Measurements from ENCODE around the gene B4GALT2. TPM values are rescaled to one million over a fixed set of nuclear protein-coding genes. Genes with fewer than 3 reads are reported as not detected.

The B4GALT2 gene
- total and polyA plus RNA-seq, 10 of the 15 experiments (the other 5 are each of a cell fraction or from before 2014, with no cell fraction given), result 0.98 to 61.0 (median 23.4) TPM

GRCh38 chr1:43945674-43946235, 33.3 kb upstream of the B4GALT2 start:
- ChIA-PET CTCF (interaction anchor here (0.6 to 10.4 kb wide), 26 partner anchors 8 to 707 kb away, joined by 3 to 167 read pairs (median 4); partner anchors contain the start of genes ARTN, DPH2, PTPRF and ST3GAL3), SMC1A (ENCODE audit: uncharacterized antibody, unreplicated experiment) (interaction anchor here (0.6 to 7.2 kb wide), 19 partner anchors 12 to 413 kb away, joined by 3 to 100 read pairs (median 4); partner anchors contain the start of genes ARTN, ATP6V0B and KDM4A), RAD21 (ENCODE audit: unreplicated experiment) (interaction anchor here (0.8 to 5.8 kb wide), 16 partner anchors 10 to 706 kb away, joined by 3 to 78 read pairs (median 4); partner anchors contain the start of genes ARTN, KDM4A and ST3GAL3), POLR2A (interaction anchor here (0.7 to 1.6 kb wide), 8 partner anchors 11 to 294 kb away, joined by 3 to 10 read pairs (median 3); partner anchors contain the start of gene ATP6V0B)
- in situ Hi-C loops (cut with MboI), result no loop called here
- TF ChIP-seq EED (IDR thresholded peaks at IDR 0.05; ENCODE audit: low read depth), result no peak
- TF ChIP-seq RCOR1 (conservative IDR thresholded peaks at IDR 0.05; ENCODE audit: low read depth, low read length), result no peak
- TF ChIP-seq ASH2L (IDR thresholded peaks at IDR 0.05; ENCODE audit: borderline replicate concordance, low read depth), result no peak
- no peak for TF ChIP-seq ESRRA (IDR thresholded peaks at IDR 0.05; ENCODE audit: low read length)
- no peak for TF ChIP-seq BMI1 (IDR thresholded peaks at IDR 0.05; ENCODE audit: borderline replicate concordance)
- TF ChIP-seq ATF7 (IDR thresholded peaks at IDR 0.05; ENCODE audit: low read depth), result no peak
- TF ChIP-seq BCL3 (IDR thresholded peaks at IDR 0.05; ENCODE audit: borderline replicate concordance, insufficient read depth, low read depth, low read length, poor library complexity, severe bottlenecking), result no peak
- no peak for TF ChIP-seq HDGF (IDR thresholded peaks at IDR 0.05)
- no peak for TF ChIP-seq CREB1 (IDR thresholded peaks at IDR 0.05; ENCODE audit: low read depth)
- TF ChIP-seq RUNX3 (IDR thresholded peaks at IDR 0.05; ENCODE audit: low read length), result no peak; the same call in 1 of the 2 replicates
- no peak for TF ChIP-seq E2F8 (IDR thresholded peaks at IDR 0.05; ENCODE audit: low read depth, partially characterized antibody)
- no peak for TF ChIP-seq KLF5 (IDR thresholded peaks at IDR 0.05; ENCODE audit: partially characterized antibody)
- TF ChIP-seq ZNF24 (IDR thresholded peaks at IDR 0.05), result no peak
- no peak for TF ChIP-seq BHLHE40 (IDR thresholded peaks at IDR 0.05; ENCODE audit: borderline replicate concordance in 1 of 2, low read depth in 2 of 2, low read length in 1 of 2)
- no peak for TF ChIP-seq ZNF274 (IDR thresholded peaks at IDR 0.05; ENCODE audit: insufficient read depth, insufficient read length)
- TF ChIP-seq SP1 (IDR thresholded peaks at IDR 0.05; ENCODE audit: low read depth, low read length), result no peak
- no peak for TF ChIP-seq E2F4 (IDR thresholded peaks at IDR 0.05; ENCODE audit: low read depth, low read length)
- TF ChIP-seq FOXK2 (IDR thresholded peaks at IDR 0.05), result no peak
- no peak for TF ChIP-seq ELK1 (IDR thresholded peaks at IDR 0.05; ENCODE audit: low read depth, low read length)
- Histone ChIP-seq H3K9ac (ENCODE audit: control insufficient read depth, insufficient read depth, low read length) (peak overlapping the region; percentile 85), H3K4me1 (ENCODE audit: control insufficient read depth, insufficient read depth, low read length) (peaks cover 10% of the 10 kb centered on the region), H3K4me2 (ENCODE audit: control insufficient read depth, insufficient read depth) (peak overlapping the region; percentile 95), H3K27ac (ENCODE audit: control insufficient read depth, insufficient read depth) (peak overlapping the region; percentile 93), H2AFZ (ENCODE audit: control insufficient read depth, low read depth, low read length) (peak overlapping the region; percentile 94), H3K27me3 (replicated peaks in 1 of 2; ENCODE audit: control insufficient read depth in 2 of 2, insufficient read depth in 2 of 2, low read length in 1 of 2) (no peaks in the 10 kb centered on the region), H4K20me1 (ENCODE audit: control insufficient read depth, insufficient read depth) (no peaks in the 10 kb centered on the region), H3K4me3 (peak overlapping the region; percentile 96), H3K36me3 (ENCODE audit: control insufficient read depth in 2 of 2, insufficient read depth in 2 of 2, low read length in 1 of 2) (0 out of 4 replicates have a peak, but pooled peaks cover 0 to 3% of the 10 kb centered on the region in 2 experiments), H3K9me3 (replicated peaks; ENCODE audit: control insufficient read depth, insufficient read depth, low read length) (no peaks in the 10 kb centered on the region), H3K79me2 (ENCODE audit: control insufficient read depth, insufficient read depth, low read length) (peaks cover 23% of the 10 kb centered on the region)
- 0% methylated on average over 3 of the region's 3 CpGs for WGBS (ENCODE audit: insufficient coverage, insufficient replicate concordance, low lambda C conversion rate, missing lambda C conversion rate)
- intact Hi-C loops (cut with micrococcal nuclease; ENCODE audit: unreplicated experiment), result loop anchor here (1.0 to 5.0 kb wide), 5 partner anchors 24 to 295 kb away; partner anchors contain the start of genes ATP6V0B, KDM4A and ST3GAL3
- DNase-seq (ENCODE audit: low read depth, low spot score), result no peak
- no peak for ATAC-seq
- BruUV-seq (replicated peaks), result TSS peak; percentile 87
- no peak for FAIRE-seq

Measured in GM12878 (cell line).